Kidney epithelial cell (primary cell): ENCODE measurements around the gene THBS2. TPM values are rescaled to one million over a fixed set of nuclear protein-coding genes. Genes with fewer than 3 reads are reported as not detected.
"Not testable (repeated sequence)": the region's sequence is repeated elsewhere in the genome, so short reads cannot be mapped to it uniquely, and the experiment has no call there.

Experiments
- DNase-seq: peaks from one replicate; pipeline ENCODE4 v3.0.0-alpha.2; 2010; ENCODE audit warnings: low read depth
- H3K27me3 ChIP-seq: 2 replicates; pipeline ENCODE4 v1.6.0; 2011; ENCODE audit warnings: low read length; ENCODE audit not compliant: control insufficient read depth, insufficient read depth
- H3K36me3 ChIP-seq: 2 replicates; pipeline ENCODE4 v1.5.1; 2011; ENCODE audit warnings: low read length; ENCODE audit not compliant: control insufficient read depth, insufficient read depth
- H3K4me3 ChIP-seq: 2 replicates; pipeline ENCODE4 v1.5.1; 2011; ENCODE audit warnings: low read depth, mild to moderate bottlenecking, control low read depth, low read length
- total RNA-seq: library from RNA; depleted of rRNA; stranded (reverse); fragments of >200 nt; gene quantifications from 2 replicates; pipeline ENCODE4 v1.2.3, GENCODE V29; 2015
- TF ChIP-seq, protein P1 (sequence below): IDR thresholded peaks from 2 replicates; pipeline ENCODE4 v1.5.1; 2011; ENCODE audit warnings: mild to moderate bottlenecking, moderate library complexity, low read length, control low read depth, inconsistent platforms; ENCODE audit not compliant: insufficient read depth, poor library complexity, severe bottlenecking

The THBS2 gene
- total RNA-seq, 1 donor from 2014 or later, result 21.9 TPM

DNA sequence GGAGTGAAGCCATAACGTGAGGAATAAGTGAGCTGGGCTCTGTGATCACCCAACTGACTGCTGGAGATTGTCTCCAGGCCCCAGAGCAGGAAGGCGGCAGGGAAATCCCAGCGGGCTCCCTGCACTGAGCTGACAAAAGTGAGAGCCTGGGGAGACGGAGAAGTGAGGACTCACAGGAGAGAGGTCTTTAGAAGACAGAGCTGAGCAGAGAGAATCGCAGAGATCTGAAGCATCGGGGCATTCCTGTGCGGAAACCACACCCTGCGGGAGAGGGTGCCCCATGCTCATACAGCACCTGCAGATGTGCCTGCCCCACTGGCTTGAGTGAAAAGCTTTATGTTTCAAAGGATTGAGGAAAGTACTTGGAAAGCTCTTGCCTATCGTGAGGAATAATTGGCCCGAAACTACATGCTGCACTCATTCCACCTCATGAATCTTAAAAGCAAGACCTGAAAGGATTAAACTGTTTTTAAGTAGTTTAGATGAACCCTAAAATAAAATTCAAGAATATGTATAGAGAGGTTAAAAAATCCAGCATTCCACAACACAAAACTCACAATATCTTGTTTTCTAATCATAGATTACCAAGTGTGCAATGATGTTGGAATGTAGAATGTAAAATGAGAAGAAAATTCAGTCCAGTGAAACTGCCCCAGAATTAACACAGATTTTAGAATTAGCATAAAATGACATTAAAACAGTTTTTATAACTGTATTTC, 17.7 kb upstream of the THBS2 start:
- no peaks in the 10 kb centered on the region for H3K27me3 ChIP-seq
- no peak for DNase-seq
- no peaks in the 10 kb centered on the region for H3K36me3 ChIP-seq
- H3K4me3 ChIP-seq, result no peak overlapping the region
- TF ChIP-seq, protein P1, sequence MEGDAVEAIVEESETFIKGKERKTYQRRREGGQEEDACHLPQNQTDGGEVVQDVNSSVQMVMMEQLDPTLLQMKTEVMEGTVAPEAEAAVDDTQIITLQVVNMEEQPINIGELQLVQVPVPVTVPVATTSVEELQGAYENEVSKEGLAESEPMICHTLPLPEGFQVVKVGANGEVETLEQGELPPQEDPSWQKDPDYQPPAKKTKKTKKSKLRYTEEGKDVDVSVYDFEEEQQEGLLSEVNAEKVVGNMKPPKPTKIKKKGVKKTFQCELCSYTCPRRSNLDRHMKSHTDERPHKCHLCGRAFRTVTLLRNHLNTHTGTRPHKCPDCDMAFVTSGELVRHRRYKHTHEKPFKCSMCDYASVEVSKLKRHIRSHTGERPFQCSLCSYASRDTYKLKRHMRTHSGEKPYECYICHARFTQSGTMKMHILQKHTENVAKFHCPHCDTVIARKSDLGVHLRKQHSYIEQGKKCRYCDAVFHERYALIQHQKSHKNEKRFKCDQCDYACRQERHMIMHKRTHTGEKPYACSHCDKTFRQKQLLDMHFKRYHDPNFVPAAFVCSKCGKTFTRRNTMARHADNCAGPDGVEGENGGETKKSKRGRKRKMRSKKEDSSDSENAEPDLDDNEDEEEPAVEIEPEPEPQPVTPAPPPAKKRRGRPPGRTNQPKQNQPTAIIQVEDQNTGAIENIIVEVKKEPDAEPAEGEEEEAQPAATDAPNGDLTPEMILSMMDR, result no peak

DNA sequence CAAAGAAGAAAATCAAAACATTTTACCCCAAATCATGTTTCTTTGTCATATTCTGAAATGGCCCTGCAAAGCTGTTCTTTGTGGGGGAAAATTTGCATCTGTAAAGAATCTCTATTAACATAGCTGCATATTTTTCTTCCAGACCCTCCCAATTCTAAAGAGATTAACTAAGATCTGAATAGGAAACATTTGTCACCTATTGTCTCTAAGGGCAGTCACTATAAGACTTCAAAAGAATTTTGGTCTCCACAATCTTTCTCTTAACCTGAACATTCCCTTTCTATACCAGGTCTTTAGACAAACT, 16.4 kb upstream of the THBS2 start:
- H3K4me3 ChIP-seq, H3K27me3 ChIP-seq, H3K36me3 ChIP-seq, DNase-seq: not testable (repeated sequence)

DNA sequence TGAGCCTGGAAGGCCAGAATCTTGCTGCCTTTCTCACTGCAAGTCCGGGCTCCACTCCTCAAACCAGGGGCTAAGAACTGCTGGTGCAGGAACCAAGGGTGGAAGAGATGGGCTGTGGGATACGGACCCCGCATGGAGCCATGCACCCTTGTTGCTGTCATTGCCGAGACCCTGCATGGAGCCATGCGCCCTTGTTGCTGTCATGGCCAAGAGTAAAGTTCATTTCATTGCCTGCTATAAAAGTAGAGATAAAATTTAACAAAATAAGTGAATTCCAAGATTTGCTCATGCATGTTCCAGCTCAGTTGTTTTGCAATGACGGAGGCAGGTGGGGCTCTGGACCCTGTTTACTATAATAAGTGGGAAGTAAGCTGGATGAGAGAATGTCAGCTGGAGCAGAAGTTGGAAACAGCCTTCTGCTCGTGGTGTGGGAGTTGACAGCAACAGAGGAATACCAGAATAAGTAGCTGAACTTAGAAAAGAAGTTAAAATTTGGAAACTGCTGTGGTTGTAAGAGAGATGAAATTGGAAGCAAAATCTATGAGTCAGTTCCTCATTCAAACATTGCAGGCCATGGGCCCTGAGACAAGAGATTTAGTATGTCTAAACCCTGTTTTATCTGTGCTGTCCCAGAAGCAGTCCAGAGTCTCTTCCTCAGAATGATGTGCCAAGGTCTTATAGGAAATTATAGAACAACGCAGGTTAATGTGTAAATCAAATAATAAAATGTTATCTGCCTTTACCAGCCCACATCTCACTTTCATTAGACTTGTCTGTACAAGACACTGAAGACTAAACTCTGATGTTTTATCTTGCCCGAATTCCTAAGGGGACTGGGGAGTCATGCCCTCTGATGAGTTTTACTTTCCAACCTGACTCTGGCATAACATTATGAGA, 15.8 kb upstream of the THBS2 start:
- no peak for DNase-seq
- no peak overlapping the region for H3K4me3 ChIP-seq
- no peaks in the 10 kb centered on the region for H3K27me3 ChIP-seq
- TF ChIP-seq, protein P1, result no peak
- no peaks in the 10 kb centered on the region for H3K36me3 ChIP-seq

DNA sequence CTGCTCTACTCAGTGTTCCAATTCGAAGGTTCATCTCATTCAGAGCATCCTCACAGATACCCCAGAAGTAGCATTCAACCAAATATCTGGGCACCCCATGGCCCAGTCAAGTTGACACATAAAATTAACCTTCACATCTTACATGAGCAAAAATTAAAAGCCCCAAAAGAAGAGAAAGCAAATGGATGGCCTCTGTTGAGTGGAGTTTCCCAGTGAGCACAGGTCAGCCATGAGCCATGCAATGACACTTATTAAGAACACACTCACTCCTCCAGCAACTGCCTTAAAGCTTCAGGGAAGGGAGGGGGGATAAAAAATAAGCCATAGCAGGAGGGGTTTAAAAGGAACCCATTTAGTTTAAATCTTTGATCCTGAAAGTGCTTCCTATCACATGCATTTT, 14.6 kb upstream of the THBS2 start:
- Histone ChIP-seq H3K4me3 (no peak overlapping the region), H3K27me3 (no peaks in the 10 kb centered on the region), H3K36me3 (no peaks in the 10 kb centered on the region)
- TF ChIP-seq, protein P1, result no peak
- no peak for DNase-seq

DNA sequence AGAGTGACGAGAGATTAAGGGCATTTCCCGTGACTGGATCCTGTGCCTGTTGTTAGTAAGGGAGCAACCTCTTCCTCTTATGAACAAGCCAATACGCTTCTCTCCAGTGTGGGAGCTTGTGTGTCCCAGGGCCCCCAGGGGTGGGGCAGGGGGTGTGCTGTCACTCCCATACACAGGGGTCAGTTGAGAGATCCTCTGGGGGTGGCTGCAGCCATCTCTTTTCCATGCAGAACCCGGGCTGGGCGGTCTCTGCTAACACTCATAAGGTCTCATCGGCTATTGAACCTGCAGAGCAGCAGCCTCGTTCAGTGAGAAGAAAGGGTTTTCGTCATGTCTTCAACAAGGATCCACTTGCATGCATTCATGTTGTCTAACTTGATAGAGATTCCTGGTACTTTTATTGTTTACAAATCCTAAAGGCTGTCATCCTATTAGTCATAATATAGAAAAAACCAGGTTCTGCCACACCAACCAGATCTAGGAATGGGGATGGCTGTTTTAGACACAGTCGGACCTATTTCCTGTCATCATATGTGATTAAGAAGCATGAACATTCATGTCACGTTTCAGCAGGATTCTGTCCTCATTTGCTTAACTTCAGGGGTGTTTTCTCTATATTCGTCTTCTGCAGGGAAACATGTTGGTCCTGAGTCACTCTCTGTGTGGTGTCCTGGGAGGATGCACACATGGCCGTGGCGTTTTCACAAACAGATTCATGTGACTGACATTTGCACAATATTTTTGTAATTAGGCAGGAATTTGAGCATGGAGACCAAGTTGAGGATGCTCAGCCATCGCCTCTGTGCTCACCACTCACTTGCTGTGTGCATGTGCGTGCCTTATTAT, 13.3 kb upstream of the THBS2 start:
- no peaks in the 10 kb centered on the region for H3K27me3 ChIP-seq
- TF ChIP-seq, protein P1, result no peak
- no peaks in the 10 kb centered on the region for H3K36me3 ChIP-seq
- DNase-seq, result no peak
- no peak overlapping the region for H3K4me3 ChIP-seq

DNA sequence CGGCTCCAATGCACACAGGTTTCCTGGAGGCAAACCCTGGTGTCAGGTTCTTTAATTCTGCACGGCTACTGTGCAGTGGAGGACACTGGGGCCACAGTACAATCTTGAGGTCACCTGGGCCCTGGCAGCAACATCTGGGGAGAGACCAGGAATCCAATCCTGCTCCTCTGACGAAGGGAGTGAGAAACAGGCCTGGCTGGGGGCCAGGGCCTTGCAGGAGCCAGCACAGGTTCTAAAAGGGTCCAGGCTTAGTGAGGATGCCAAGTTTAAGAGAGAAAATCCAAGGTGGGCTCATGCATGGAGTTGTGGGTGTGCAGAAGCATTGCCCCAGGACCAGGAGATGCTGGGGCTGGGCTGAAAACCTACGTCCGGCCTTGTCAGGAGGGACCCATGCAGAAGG, 12.6 kb upstream of the THBS2 start:
- Histone ChIP-seq H3K4me3 (no peak overlapping the region), H3K27me3 (no peaks in the 10 kb centered on the region), H3K36me3 (no peaks in the 10 kb centered on the region)
- DNase-seq, result no peak
- TF ChIP-seq, protein P1, result no peak
